Hematopoietic multipotent progenitor cell treated with erythropoietin and hydrocortisone succinate and interleukin-3 and kit ligand, for 17 days (in vitro differentiated cells): ENCODE measurements around the gene AGBL1.

Source experiments
- DNase-seq: peaks from one replicate; pipeline ENCODE4 v3.0.0-alpha.2; 2015; ENCODE audit warnings: low spot score

AGBL1 gene

GRCh38 chr15:86725628-86726027, 646.0 kb downstream of the AGBL1 start:
- DNase-seq: no peak

DNA sequence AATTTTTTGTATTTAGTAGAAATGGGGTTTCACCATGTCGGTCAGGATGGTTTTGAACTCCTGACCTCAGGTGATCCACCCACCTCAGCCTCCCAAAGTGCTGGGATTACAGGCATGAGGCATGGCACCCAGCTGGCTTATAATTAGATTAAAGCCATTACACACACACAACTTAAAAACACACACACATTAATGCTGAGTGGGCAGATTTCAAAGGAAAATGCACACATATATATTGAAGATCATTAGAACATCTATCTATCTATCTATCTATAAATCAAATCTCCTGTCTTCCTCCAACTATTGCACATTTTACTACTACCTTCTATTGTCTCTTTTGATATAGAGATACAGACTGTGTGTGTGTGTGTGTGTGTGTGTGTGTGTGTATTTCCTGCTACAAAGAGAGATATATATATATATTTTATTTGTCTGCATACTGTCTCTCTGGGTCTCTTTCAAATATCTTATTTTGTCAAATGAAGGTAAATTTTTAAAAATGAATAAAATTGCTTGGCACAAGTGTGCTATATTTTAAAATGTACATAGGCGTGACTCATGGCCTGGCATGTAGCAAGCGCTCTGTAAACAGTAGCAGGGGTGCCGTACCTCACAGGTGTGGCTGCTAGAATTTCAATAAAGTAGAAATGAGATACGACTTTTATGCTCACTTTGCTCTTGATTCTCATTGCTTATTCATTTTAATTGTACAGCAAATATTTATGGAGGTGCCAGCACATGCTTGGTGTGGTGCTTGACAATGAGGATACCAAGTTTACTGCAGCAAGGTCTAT, 655.8 kb downstream of the AGBL1 start:
- no peak for DNase-seq

DNA sequence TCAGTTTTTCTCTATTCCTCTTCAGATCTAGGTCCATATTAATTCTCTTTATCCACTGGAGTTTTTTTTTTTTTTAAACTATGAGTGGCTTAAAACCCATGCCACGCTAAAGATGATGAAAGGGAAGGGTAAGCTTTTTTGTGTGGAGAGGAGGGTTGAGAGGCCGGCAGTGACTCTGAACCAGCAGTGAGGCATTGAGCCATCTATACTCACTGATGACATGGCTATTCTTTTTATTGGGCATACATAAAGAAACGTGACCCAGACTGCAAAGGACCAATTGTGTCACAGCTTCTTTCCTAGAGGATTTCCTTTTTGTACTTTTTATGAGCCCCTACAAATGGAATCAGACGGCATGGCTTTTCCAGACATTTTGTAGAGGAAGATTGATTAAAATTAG, 662.2 kb downstream of the AGBL1 start:
- DNase-seq: no peak

DNA sequence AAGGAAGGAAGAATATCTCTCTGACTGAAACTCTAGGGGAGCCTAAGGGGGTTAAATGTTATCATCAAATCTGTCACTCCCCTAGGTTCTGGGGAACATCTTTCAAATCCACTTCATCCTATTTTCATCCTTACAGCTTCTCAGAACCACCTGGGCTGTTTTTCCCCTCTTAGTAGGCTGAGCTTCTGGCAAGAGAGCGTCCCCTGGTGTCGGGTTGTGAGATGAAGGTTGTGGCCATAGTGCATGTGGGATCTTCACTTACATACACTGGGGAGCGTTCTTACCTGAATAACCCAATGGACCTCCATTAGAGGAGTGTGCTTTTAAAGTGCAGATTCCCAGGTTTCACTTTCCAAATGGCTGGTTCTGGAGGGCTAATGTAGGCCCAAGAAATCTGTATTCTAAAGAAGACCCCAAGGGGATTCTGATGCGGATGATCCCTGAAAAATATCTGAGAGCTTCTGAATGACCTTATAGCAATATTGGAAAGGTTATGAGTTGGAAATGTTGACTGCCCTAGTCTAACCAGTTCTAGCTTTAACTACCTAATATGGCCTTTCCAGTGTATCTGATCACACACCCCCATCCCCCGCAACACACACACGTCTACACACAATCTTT, 663.7 kb downstream of the AGBL1 start:
- DNase-seq: no peak

GRCh38 chr15:86744198-86744780, 664.6 kb downstream of the AGBL1 start:
- DNase-seq: no peak

DNA sequence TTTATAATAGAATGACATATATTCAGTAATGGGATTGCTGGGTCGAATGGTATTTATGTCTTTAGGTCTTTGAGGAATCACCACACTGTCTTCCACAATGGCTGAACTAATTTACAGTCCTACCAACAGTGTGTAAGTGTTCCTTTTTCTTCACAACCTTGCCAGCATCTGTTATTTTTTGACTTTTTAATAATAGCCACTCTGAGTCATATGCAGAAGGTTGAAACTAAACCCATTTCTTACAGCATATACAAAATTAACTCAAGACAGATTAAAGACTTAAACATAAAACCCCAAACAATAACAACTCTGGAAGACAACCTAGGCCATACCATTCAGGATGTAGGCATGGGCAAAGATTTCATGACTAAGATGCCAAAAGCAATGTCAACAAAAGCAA, 671.4 kb downstream of the AGBL1 start:
- no peak for DNase-seq

- no peak for DNase-seq
Observed at GRCh38 chr15:86754846-86755245, 675.2 kb downstream of the AGBL1 start.

DNA sequence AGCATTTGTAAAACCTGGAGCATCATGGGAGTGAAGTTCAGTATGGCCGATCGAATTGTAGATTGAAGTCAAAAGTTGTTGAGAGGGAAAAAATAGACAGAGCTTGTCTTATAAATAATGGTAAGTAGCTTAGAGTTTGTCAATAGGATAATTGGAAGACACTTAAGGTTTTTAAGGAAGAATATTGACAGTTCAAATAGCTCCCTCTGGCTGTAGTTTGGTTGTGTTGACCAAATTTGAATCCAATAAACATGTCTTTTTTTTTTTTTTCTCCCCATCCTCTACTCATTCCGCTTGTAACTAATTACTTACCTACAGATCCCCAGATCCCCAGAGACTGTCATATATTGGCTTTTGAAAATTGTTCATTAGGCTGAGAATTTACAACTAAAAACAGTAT, 677.0 kb downstream of the AGBL1 start:
- DNase-seq: no peak

- no peak for DNase-seq
Observed at GRCh38 chr15:86759800-86760523, 680.3 kb downstream of the AGBL1 start.

DNA sequence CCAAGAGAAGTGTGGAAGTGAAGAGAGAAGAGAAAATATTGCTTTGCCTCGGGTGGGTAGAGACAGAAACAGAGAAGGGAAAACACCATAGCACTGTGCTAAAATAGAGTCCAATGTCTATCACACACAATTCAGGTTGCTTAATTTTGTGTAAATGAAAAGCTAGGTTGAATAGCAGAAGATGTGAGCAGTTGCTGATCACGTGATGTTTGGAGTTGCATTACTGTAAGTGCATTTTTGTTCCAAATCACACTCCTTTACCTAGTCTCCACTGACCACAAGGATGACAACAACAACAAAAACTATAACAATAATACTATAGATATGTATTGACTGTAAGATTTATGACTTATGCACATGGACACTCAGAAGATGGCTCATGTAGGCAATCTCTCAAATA, 683.2 kb downstream of the AGBL1 start:
- no peak for DNase-seq

DNA sequence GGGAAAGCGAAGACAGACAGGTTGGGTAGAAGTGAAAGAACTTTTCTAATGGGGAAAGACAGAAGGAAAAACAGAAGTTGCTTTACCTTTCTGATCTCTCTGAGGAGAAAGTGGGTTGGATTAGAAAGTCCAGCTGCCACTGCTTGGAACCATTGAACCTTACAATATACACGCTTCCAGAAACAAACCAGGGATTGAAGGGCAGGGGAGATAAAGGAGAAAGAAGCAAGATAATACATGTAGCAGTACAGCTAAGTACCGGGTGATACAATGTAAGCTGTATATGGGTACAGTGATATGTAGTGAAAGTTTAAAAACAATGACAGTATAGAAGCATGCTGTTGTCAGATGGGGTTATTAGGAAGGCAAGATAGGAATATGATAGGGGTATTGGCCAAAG, 684.4 kb downstream of the AGBL1 start:
- no peak for DNase-seq

GRCh38 chr15:86765281-86765680, 685.6 kb downstream of the AGBL1 start:
- DNase-seq: no peak

DNA sequence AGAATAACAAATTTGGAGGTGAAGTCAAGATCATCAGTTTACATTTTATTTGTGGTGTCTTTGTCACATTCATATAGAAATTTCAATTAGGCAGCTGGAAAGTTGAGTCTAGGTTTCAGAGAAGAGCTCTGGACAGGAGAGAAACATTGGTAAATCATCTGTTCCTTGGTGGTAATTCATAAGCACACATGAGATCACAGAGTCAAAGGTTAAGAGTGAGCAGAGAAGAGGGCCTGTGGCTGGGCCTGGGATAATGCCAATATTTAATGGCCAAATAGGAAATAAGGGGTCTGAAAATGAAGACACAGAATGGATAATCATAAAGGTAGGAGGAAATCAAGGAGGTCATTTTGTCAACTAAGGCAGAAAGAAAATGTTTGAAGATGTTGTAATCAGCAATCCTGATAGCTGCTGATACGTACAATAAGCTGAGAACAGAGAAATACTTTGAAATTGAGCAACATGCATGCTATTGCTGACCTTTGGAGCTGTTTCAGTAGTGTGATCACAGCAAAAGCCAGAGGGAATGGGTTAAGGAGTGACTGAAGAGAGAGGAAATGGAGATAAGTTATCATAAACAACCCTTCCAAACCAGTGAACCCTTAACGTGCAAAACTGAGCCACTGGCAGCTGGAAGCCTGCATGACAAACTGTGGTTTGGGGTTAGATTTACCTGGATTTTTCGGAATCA, 692.8 kb downstream of the AGBL1 start:
- DNase-seq: no peak

DNA sequence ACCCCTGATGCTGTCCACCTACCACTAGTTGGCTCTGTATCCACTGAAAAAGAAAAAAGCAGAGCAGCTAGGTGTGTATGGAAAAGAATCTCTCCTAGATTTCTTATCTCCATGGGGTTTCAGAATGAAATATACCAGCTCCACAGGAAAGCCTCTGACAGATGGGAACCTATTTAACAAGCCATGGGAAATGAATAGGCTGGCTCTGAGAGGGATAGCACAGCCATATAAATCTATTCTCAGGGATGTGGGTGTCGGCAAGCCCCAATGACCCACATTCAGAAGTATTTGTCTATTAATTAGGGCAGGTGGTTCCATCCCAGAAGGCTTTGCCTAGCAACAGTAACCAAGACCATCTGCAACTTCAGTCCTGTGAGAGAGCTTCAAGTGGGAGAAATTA, 694.1 kb downstream of the AGBL1 start:
- DNase-seq: no peak

DNA sequence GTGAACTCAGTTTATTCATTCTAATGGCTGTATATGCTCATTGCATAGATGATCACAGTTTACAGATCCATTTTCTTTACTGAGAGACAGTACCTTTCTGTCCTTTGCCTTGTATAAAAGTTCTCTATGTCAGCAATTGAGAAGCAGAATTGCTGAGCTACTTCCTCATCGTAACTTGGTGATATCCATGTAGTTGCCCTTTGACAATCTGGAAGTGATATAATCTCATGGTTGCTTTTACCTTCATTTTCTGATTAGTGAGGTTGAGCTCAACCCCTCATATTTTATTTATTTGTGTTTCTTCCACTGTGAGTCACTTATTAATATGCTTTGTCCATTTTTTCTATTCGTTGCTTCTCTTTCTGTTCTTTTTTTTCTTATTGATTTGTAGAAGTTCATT, 696.5 kb downstream of the AGBL1 start:
- DNase-seq: no peak

DNA sequence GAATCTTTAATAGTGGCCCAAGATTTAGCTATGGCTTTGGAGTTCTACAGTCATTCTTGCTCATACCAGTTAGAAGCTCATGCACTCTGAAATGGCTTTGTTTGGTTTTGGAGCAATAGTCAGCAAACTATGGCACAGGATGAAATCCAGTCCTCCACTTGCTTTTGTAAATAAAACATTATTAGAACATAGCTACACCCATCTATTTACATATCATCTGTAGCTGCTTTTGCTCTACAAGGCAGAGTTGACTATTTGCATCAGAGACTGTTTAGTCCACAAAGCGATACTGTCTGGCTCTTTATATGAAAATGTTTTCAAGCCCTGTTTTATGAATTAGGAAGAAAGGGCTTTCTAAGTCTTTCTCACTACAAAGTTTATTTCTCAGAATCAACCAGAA, 716.9 kb downstream of the AGBL1 start:
- no peak for DNase-seq

GRCh38 chr15:86797135-86797534, 717.5 kb downstream of the AGBL1 start:
- no peak for DNase-seq

DNA sequence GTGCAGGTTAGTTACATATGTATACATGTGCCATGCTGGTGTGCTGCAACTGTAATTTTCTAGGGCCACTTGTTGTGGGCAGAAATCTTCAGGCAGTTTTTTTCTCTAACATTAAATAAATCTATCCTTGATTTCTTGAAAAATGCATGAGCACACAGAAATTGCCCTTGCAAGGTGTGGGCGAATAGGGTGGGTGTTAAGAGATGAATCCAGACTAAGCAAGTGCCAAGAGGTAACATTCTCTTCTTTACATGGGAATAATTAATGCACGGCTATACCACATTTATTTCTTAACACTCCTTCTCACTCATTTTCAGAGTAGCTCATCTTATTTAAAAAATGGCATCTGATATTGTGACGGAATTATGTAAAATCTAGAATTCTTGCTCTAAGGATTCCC, 719.6 kb downstream of the AGBL1 start:
- no peak for DNase-seq

GRCh38 chr15:86802244-86802643, 722.6 kb downstream of the AGBL1 start:
- DNase-seq: no peak

GRCh38 chr15:86804406-86804805, 724.7 kb downstream of the AGBL1 start:
- DNase-seq: no peak

- DNase-seq: no peak
Observed at GRCh38 chr15:86810329-86810728, 730.7 kb downstream of the AGBL1 start.

GRCh38 chr15:86813892-86814291, 734.2 kb downstream of the AGBL1 start:
- no peak for DNase-seq
